Heart left ventricle (tissue), 16 donors: ENCODE data around the gene MIEN1. TPM values are rescaled to one million over a fixed set of nuclear protein-coding genes. Genes with fewer than 3 reads are reported as not detected.
A peak's percentile ranks its signal among the peaks of the same experiment; 100 is the strongest.

ENCODE experiments used
- ATAC-seq, 4 donors: fragments of 200-7000 bp; cut with Tn5 transposase; one replicate each; pipeline ENCODE4 v1.9.1; 2020 to 2022; ENCODE audit warnings: moderate library complexity in 4 of 4, mild to moderate bottlenecking in 3 of 4, moderate number of reproducible peaks in 1 of 4
- DNase-seq, 5 donors: peaks; one replicate each; pipeline ENCODE4 v3.0.0-alpha.2; 2020
- H3K27ac ChIP-seq, 12 donors: fragments of 200-600 bp; sonication (generic) in 4 of 12; one replicate each; pipeline versions ENCODE4 v1.5.0 to v1.8.0; 2016 to 2022; ENCODE audit warnings: mild to moderate bottlenecking in 2 of 12
- H3K27me3 ChIP-seq, 9 donors: fragments of 200-600 bp; sonication (generic) in 2 of 9; one replicate each; pipeline versions ENCODE4 v1.5.1 to v1.8.0; 2016 to 2022; ENCODE audit warnings: mild to moderate bottlenecking in 3 of 9
- H3K36me3 ChIP-seq, 9 donors: fragments of 200-600 bp; sonication (generic) in 2 of 9; one replicate each; pipeline versions ENCODE4 v1.5.0 to v1.8.0; 2018 to 2022; ENCODE audit warnings: mild to moderate bottlenecking in 2 of 9
- H3K4me1 ChIP-seq, 12 donors: fragments of 200-600 bp; sonication (generic) in 4 of 12; one replicate each; pipeline versions ENCODE4 v1.5.0 to v1.8.0; 2016 to 2022; ENCODE audit warnings: mild to moderate bottlenecking in 3 of 12
- H3K4me3 ChIP-seq, 12 donors: fragments of 200-600 bp; sonication (generic) in 4 of 12; one replicate each; pipeline versions ENCODE4 v1.5.0 to v1.8.0; 2017 to 2022; ENCODE audit warnings: mild to moderate bottlenecking in 9 of 12, moderate library complexity in 4 of 12
- H3K9me3 ChIP-seq, 12 donors: fragments of 200-600 bp; sonication (generic) in 4 of 12; one replicate each; pipeline versions ENCODE4 v1.5.0 to v1.8.0; 2016 to 2022; ENCODE audit warnings: mild to moderate bottlenecking in 1 of 12
- CTCF ChIP-seq, 12 donors: fragments of 200-600 bp; sonication (generic) in 4 of 12; IDR thresholded peaks; one replicate each; pipeline versions ENCODE4 v1.5.0 to v1.8.0; 2018 to 2022; ENCODE audit warnings: antibody characterized with exemption in 12 of 12, mild to moderate bottlenecking in 5 of 12
- POLR2A ChIP-seq, 2 donors: fragments of 450-650 bp; IDR thresholded peaks; one replicate each; pipeline ENCODE4 v1.6.1; 2017; ENCODE audit warnings: antibody characterized with exemption in 2 of 2, mild to moderate bottlenecking in 2 of 2, moderate library complexity in 2 of 2
- WGBS, 4 donors: extraction: QIAGEN DNeasy Blood & Tissue Kit in 2 of 4; methylation state at CpG; one replicate each; pipeline versions ENCODE4 v1.1.5 to v1.1.7; 2013 to 2018; 5-methylcytosine and 5-hydroxymethylcytosine counted together
- intact Hi-C, 10 donors: fragments of 100-400 bp; cut with DNase I; formaldehyde crosslinking; loops; one replicate each; pipeline versions ENCODE4 v1.11.1 to v1.14.2; 2022
- polyA plus RNA-seq, 2 donors: library from polyadenylated mRNA; stranded (reverse); fragments of 200-250 nt; gene quantifications; one replicate each; pipeline ENCODE4 v1.2.3, GENCODE V29; 2013
- total RNA-seq, 9 donors: library from RNA; depleted of rRNA in 2 of 9; stranded (reverse); fragments of >200 nt in 2 of 9; fragmentation: NEBNext Ultra II Directional in 3 of 9; extraction: Animal tissue kit (Norgen Biotek cat#: 25700) in 3 of 9; gene quantifications; one replicate each; pipeline versions ENCODE4 v1.1.0 to v1.2.4, GENCODE V29; 2016 to 2023
- donor health status: ischemic (EF 13 %, LVEDD 7.1; RV severe dilation, severe dysfunction).
- donor health status: healthy with polysubstance abuse.
- donor health status: DM: no; HTN: yes; CAD: no.
- donor health status: DM: no; HTN: no; CAD: no.
- donor health status: ischemic (EF 25% LVEDD 6.9; RV normal size, moderate dysfunction).
- donor health status: ischemic (EF 25% LVEDD 5.7; RV mildly dilated, moderate dysfunction).
- donor health status: healthy.
- donor health status: DM: yes; HTN: yes; CAD: no.
- donor health status: ischemic (EF 35%, LVEDD 5.7; RV mildly dilated, moderate dysfunction).
- donor health status: nonischemic (EF 11% LVEDD 7.7; RV severe dilation, severe dysfunction).
- donor health status: DM: yes; HTN: yes; CAD: no.
- donor health status: PGD.
- donor health status: ischemic (EF 29% LVEDD 5.4; RV normal size, mild dysfunction).
- donor health status: nonischemic (EF 23%, LVEDD 6.1; RV moderate dilation, normal function).

Gene MIEN1
- total and polyA plus RNA-seq, 11 donors = 34.3 to 159 (median 55.1) TPM

GRCh38 chr17:39724731-39725130 lies 5.6 kb downstream of the MIEN1 start:
- Histone ChIP-seq H3K9me3 (no peaks in the 10 kb centered on the region), H3K4me3 (no peak overlapping the region), H3K4me1 (peaks cover 0 to 11% (median 5%) of the 10 kb centered on the region in 12 donors), H3K27ac (no peak overlapping the region), H3K36me3 (peaks cover 0 to 86% (median 57%) of the 10 kb centered on the region in 9 donors), H3K27me3 (no peaks in the 10 kb centered on the region)
- DNase-seq (no peak), ATAC-seq (no peak)
- TF ChIP-seq CTCF (IDR thresholded peaks at IDR 0.05) (no peak), POLR2A (IDR thresholded peaks at IDR 0.05) (no peak)
- intact Hi-C loops = loop anchor here in 1 of 10 donors (5.0 kb wide), 1 partner anchor 37 kb away; the partner anchor contains the start of gene PGAP3
- WGBS, 4 donors = 93 to 100% (median 95%) methylated on average over 6 to 13 of the region's 13 CpGs

DNA sequence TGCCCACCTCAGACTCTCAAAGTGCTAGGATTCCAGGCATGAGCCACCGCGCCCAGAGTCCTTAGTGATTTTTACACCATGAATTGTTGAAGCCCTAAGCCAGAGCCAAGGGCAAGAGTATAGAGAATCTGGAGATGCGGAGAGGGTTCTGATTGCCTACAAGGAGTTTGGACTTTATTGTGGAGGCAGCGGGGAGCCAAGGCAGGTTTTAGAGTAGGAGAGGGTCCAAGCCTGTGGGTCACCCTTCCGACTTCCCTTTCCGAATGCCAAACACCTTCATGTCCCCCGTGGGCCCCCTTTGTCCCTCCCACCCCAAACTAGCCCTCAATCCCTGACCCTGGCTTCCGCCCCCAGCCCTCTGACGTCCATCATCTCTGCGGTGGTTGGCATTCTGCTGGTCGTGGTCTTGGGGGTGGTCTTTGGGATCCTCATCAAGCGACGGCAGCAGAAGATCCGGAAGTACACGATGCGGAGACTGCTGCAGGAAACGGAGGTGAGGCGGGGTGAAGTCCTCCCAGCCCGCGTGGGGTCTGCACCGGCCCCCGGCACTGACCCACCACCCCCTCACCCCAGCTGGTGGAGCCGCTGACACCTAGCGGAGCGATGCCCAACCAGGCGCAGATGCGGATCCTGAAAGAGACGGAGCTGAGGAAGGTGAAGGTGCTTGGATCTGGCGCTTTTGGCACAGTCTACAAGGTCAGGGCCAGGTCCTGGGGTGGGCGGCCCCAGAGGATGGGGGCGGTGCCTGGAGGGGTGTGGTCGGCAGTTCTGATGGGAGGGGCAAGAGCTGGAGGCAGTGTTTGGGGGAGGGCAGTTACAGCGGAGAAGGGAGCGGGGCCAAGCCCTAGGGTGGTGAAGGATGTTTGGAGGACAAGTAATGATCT lies 7.1 kb downstream of the MIEN1 start:
- DNase-seq (peak in 1 of 5 donors; percentile 47), ATAC-seq (peak in 3 of 4 donors; percentile 10 to 28 (median 11))
- Histone ChIP-seq H3K27ac (no peak overlapping the region), H3K27me3 (no peaks in the 10 kb centered on the region), H3K4me1 (no peaks in the 10 kb centered on the region), H3K36me3 (peaks cover 0 to 90% (median 68%) of the 10 kb centered on the region in 9 donors), H3K9me3 (no peaks in the 10 kb centered on the region), H3K4me3 (no peak overlapping the region)
- intact Hi-C loops = no loop called here
- TF ChIP-seq POLR2A (IDR thresholded peaks at IDR 0.05) = no peak
- no peak for TF ChIP-seq CTCF (IDR thresholded peaks at IDR 0.05)
- 81 to 86% (median 82%) methylated on average over 34 of the region's 34 CpGs for WGBS, 4 donors

DNA sequence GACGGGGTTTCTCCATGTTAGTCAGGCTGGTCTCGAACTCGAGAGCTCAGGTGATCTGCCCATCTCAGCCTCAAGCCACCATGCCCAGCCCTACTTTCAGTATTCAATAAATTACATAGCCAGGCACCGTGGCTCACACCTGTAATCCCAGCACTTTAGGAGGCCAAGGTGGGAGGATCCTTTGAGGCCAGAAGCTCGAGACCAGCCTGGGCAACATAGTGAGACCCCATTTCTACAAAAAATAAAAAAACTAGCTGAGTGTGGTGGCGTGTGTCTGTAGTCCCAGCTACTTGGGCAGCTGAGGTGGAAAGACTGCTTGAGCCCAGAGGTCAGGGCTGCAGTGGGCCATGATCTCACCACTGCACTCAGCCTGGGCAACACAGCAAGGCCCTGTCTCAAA lies 8.2 kb downstream of the MIEN1 start:
- Histone ChIP-seq H3K36me3 (peaks cover 0 to 89% (median 63%) of the 10 kb centered on the region in 9 donors), H3K4me3 (no peak overlapping the region), H3K9me3 (no peaks in the 10 kb centered on the region), H3K27me3 (no peaks in the 10 kb centered on the region), H3K27ac (no peak overlapping the region), H3K4me1 (peaks cover 0 to 3% (median 0%) of the 10 kb centered on the region in 12 donors)
- TF ChIP-seq POLR2A (IDR thresholded peaks at IDR 0.05) = no peak
- TF ChIP-seq CTCF (IDR thresholded peaks at IDR 0.05) = no peak
- 93 to 98% (median 95%) methylated on average over 6 of the region's 6 CpGs for WGBS, 4 donors
- intact Hi-C loops = no loop called here
- DNase-seq (peak in 1 of 5 donors; percentile 9), ATAC-seq (no peak)

GRCh38 chr17:39719563-39720355 lies 10.6 kb downstream of the MIEN1 start:
- Histone ChIP-seq H3K9me3 (no peaks in the 10 kb centered on the region), H3K4me1 (peaks cover 0 to 17% (median 4%) of the 10 kb centered on the region in 12 donors), H3K27me3 (no peaks in the 10 kb centered on the region), H3K4me3 (no peak overlapping the region), H3K27ac (no peak overlapping the region), H3K36me3 (peaks cover 0 to 90% (median 56%) of the 10 kb centered on the region in 9 donors)
- WGBS, 4 donors = 83 to 92% (median 88%) methylated on average over 7 of the region's 7 CpGs
- no peak for ATAC-seq
- intact Hi-C loops = no loop called here
- TF ChIP-seq CTCF (IDR thresholded peaks at IDR 0.05) (no peak), POLR2A (IDR thresholded peaks at IDR 0.05) (no peak)
- DNase-seq = peak in 1 of 5 donors; percentile 33
